GM23338 (cell line): ENCODE data around the gene NNMT.

Experiments
- CREB1 ChIP-seq: fragments of 250-450 bp; sonication (Bioruptor Pico); IDR thresholded peaks from 2 replicates; pipeline ENCODE4 v1.5.0; 2020; ENCODE audit warnings: low read depth, mild to moderate bottlenecking, moderate library complexity
- ETS1 ChIP-seq: IDR thresholded peaks from 2 replicates; pipeline ENCODE4 v1.6.1; 2016; ENCODE audit warnings: antibody characterized with exemption
- EZH2 ChIP-seq: fragments of 200-600 bp; sonication (generic); IDR thresholded peaks from one replicate; pipeline ENCODE4 v1.8.0; 2017; ENCODE audit warnings: antibody characterized with exemption, mild to moderate bottlenecking, low read depth; ENCODE audit not compliant: unreplicated experiment
- EZH2phosphoT487 ChIP-seq: fragments of 200-600 bp; sonication (generic); IDR thresholded peaks from one replicate; pipeline ENCODE4 v1.8.1; 2018; ENCODE audit warnings: antibody characterized with exemption; ENCODE audit not compliant: unreplicated experiment
- JUNB ChIP-seq: IDR thresholded peaks from one replicate; pipeline ENCODE4 v1.6.1; 2016; ENCODE audit warnings: antibody characterized with exemption; ENCODE audit not compliant: unreplicated experiment
- NANOG ChIP-seq: IDR thresholded peaks from 2 replicates; pipeline ENCODE4 v1.6.1; 2016; ENCODE audit warnings: antibody characterized with exemption, borderline replicate concordance
- POLR2AphosphoS5 ChIP-seq: IDR thresholded peaks from 2 replicates; pipeline ENCODE4 v1.6.1; 2016; ENCODE audit warnings: antibody characterized with exemption, low read depth
- ZNF114 ChIP-seq: fragments of 250-450 bp; sonication (Bioruptor Pico); IDR thresholded peaks from 2 replicates; pipeline ENCODE4 v1.5.0; 2020; ENCODE audit warnings: mild to moderate bottlenecking, moderate library complexity
- ZNF331 ChIP-seq: fragments of 250-450 bp; sonication (Bioruptor Pico); IDR thresholded peaks from 2 replicates; pipeline ENCODE4 v1.5.0; 2020; ENCODE audit warnings: low read depth, mild to moderate bottlenecking, moderate library complexity
- TF ChIP-seq, protein P1 (sequence below), 2 experiments: fragments of 200-600 bp in 1 of 2; sonication (generic) in 1 of 2; conservative IDR thresholded peaks; 2 replicates each; pipeline versions ENCODE4 v1.5.1 to v1.6.1; 2016 to 2017; ENCODE audit warnings: antibody characterized with exemption in 2 of 2, low read depth in 2 of 2, mild to moderate bottlenecking in 2 of 2, moderate library complexity in 1 of 2
- TF ChIP-seq, protein P2 (sequence below): IDR thresholded peaks from one replicate; pipeline ENCODE4 v1.6.1; 2018; ENCODE audit warnings: antibody characterized with exemption; ENCODE audit not compliant: unreplicated experiment

- TF ChIP-seq, protein P1, sequence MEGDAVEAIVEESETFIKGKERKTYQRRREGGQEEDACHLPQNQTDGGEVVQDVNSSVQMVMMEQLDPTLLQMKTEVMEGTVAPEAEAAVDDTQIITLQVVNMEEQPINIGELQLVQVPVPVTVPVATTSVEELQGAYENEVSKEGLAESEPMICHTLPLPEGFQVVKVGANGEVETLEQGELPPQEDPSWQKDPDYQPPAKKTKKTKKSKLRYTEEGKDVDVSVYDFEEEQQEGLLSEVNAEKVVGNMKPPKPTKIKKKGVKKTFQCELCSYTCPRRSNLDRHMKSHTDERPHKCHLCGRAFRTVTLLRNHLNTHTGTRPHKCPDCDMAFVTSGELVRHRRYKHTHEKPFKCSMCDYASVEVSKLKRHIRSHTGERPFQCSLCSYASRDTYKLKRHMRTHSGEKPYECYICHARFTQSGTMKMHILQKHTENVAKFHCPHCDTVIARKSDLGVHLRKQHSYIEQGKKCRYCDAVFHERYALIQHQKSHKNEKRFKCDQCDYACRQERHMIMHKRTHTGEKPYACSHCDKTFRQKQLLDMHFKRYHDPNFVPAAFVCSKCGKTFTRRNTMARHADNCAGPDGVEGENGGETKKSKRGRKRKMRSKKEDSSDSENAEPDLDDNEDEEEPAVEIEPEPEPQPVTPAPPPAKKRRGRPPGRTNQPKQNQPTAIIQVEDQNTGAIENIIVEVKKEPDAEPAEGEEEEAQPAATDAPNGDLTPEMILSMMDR (conservative IDR thresholded peaks at IDR 0.05; ENCODE audit: low read depth in 2 of 2): no peak
- TF ChIP-seq POLR2AphosphoS5: no peak
- no peak for TF ChIP-seq EZH2phosphoT487
- TF ChIP-seq EZH2: no peak
- TF ChIP-seq, protein P2, sequence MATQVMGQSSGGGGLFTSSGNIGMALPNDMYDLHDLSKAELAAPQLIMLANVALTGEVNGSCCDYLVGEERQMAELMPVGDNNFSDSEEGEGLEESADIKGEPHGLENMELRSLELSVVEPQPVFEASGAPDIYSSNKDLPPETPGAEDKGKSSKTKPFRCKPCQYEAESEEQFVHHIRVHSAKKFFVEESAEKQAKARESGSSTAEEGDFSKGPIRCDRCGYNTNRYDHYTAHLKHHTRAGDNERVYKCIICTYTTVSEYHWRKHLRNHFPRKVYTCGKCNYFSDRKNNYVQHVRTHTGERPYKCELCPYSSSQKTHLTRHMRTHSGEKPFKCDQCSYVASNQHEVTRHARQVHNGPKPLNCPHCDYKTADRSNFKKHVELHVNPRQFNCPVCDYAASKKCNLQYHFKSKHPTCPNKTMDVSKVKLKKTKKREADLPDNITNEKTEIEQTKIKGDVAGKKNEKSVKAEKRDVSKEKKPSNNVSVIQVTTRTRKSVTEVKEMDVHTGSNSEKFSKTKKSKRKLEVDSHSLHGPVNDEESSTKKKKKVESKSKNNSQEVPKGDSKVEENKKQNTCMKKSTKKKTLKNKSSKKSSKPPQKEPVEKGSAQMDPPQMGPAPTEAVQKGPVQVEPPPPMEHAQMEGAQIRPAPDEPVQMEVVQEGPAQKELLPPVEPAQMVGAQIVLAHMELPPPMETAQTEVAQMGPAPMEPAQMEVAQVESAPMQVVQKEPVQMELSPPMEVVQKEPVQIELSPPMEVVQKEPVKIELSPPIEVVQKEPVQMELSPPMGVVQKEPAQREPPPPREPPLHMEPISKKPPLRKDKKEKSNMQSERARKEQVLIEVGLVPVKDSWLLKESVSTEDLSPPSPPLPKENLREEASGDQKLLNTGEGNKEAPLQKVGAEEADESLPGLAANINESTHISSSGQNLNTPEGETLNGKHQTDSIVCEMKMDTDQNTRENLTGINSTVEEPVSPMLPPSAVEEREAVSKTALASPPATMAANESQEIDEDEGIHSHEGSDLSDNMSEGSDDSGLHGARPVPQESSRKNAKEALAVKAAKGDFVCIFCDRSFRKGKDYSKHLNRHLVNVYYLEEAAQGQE: no peak
- no peak for TF ChIP-seq ZNF331 (CRISPR knock-in tag)
- TF ChIP-seq ETS1: no peak
- no peak for TF ChIP-seq CREB1 (CRISPR knock-in tag)
- TF ChIP-seq NANOG: no peak
- TF ChIP-seq JUNB: no peak
- no peak for TF ChIP-seq ZNF114 (CRISPR knock-in tag)
Observed at GRCh38 chr11:114256967-114257286, 39.3 kb upstream of the NNMT start.
